Tibial artery (tissue), 4 donors: ENCODE measurements around the gene TGM3.

Experiments
- DNase-seq, 2 donors: peaks; one replicate each; pipeline ENCODE4 v3.0.0-alpha.2; 2019
- H3K27ac ChIP-seq, 2 donors: fragments of 200-600 bp; sonication (generic) in 1 of 2; 1 replicate in 1 of 2; 2 replicates in 1 of 2; pipeline ENCODE4 v1.5.1; 2018 to 2019; ENCODE audit warnings: mild to moderate bottlenecking in 1 of 2
- H3K27me3 ChIP-seq, 2 donors: fragments of 200-600 bp; sonication (generic) in 1 of 2; one replicate each; pipeline versions ENCODE4 v1.5.1 to v1.6.0; 2016 to 2019
- H3K36me3 ChIP-seq, 3 donors: fragments of 200-600 bp; sonication (generic) in 2 of 3; one replicate each; pipeline ENCODE4 v1.5.1; 2016 to 2019; ENCODE audit warnings: mild to moderate bottlenecking in 2 of 3
- H3K4me1 ChIP-seq, 4 donors: fragments of 200-600 bp; sonication (generic) in 2 of 4; 1 replicate in 3 of 4; 2 replicates in 1 of 4; pipeline ENCODE4 v1.5.1; 2016 to 2019
- H3K4me3 ChIP-seq, 2 donors: fragments of 200-600 bp; sonication (generic) in 1 of 2; 1 replicate in 1 of 2; 2 replicates in 1 of 2; pipeline ENCODE4 v1.5.1; 2018 to 2019; ENCODE audit warnings: mild to moderate bottlenecking in 2 of 2
- H3K9me3 ChIP-seq, 3 donors: fragments of 200-600 bp; sonication (generic) in 1 of 3; one replicate each; pipeline ENCODE4 v1.5.1; 2016 to 2019
- CTCF ChIP-seq, 2 experiments: fragments of 200-600 bp in 1 of 2; fragments of 450-650 bp in 1 of 2; IDR thresholded peaks; one replicate each; pipeline ENCODE4 v1.5.1; 2017 to 2019; ENCODE audit warnings: antibody characterized with exemption in 2 of 2, mild to moderate bottlenecking in 1 of 2, moderate library complexity in 1 of 2
- intact Hi-C: fragments of 100-400 bp; cut with DNase I; formaldehyde crosslinking; loops from one replicate; pipeline ENCODE4 v1.15.0; 2023; ENCODE audit warnings: low total_unique reads

The TGM3 gene

GRCh38 chr20:2316847-2317495 is 21.2 kb downstream of the TGM3 start:
- TF ChIP-seq CTCF (IDR thresholded peaks at IDR 0.05) = no peak
- Histone ChIP-seq H3K27me3 (no peaks in the 10 kb centered on the region), H3K9me3 (no peaks in the 10 kb centered on the region), H3K36me3 (no peaks in the 10 kb centered on the region), H3K4me3 (no peak overlapping the region), H3K4me1 (no peaks in the 10 kb centered on the region), H3K27ac (no peak overlapping the region)
- intact Hi-C loops = no loop called here
- peak in 1 of 2 donors; percentile 17 for DNase-seq

GRCh38 chr20:2320813-2321658 is 25.2 kb downstream of the TGM3 start:
- H3K4me1 ChIP-seq = no peaks in the 10 kb centered on the region
- no peaks in the 10 kb centered on the region for H3K27me3 ChIP-seq
- H3K9me3 ChIP-seq = no peaks in the 10 kb centered on the region
- peak in 1 of 2 donors; percentile 38 for DNase-seq
- H3K27ac ChIP-seq = no peak overlapping the region
- no peak for TF ChIP-seq CTCF (IDR thresholded peaks at IDR 0.05)
- no peak overlapping the region for H3K4me3 ChIP-seq
- H3K36me3 ChIP-seq = no peaks in the 10 kb centered on the region
- intact Hi-C loops = no loop called here

GRCh38 chr20:2323051-2323450 is 27.2 kb downstream of the TGM3 start:
- Histone ChIP-seq H3K9me3 (no peaks in the 10 kb centered on the region), H3K27me3 (no peaks in the 10 kb centered on the region), H3K27ac (no peak overlapping the region), H3K4me3 (no peak overlapping the region), H3K36me3 (no peaks in the 10 kb centered on the region), H3K4me1 (no peaks in the 10 kb centered on the region)
- intact Hi-C loops = no loop called here
- no peak for DNase-seq
- no peak for TF ChIP-seq CTCF (IDR thresholded peaks at IDR 0.05)

GRCh38 chr20:2326046-2326445 is 30.2 kb downstream of the TGM3 start:
- intact Hi-C loops = no loop called here
- H3K36me3 ChIP-seq = no peaks in the 10 kb centered on the region
- H3K4me1 ChIP-seq = no peaks in the 10 kb centered on the region
- peak in 1 of 2 donors; percentile 40 for DNase-seq
- H3K27me3 ChIP-seq = peaks cover 0 to 3% of the 10 kb centered on the region in 2 donors
- H3K9me3 ChIP-seq = no peaks in the 10 kb centered on the region
- no peak overlapping the region for H3K27ac ChIP-seq
- no peak overlapping the region for H3K4me3 ChIP-seq
- TF ChIP-seq CTCF (IDR thresholded peaks at IDR 0.05) = no peak

GRCh38 chr20:2327620-2328555 is 32.1 kb downstream of the TGM3 start:
- Histone ChIP-seq H3K9me3 (no peaks in the 10 kb centered on the region), H3K4me3 (no peak overlapping the region), H3K4me1 (no peaks in the 10 kb centered on the region), H3K27ac (no peak overlapping the region), H3K27me3 (peaks cover 0 to 3% of the 10 kb centered on the region in 2 donors), H3K36me3 (no peaks in the 10 kb centered on the region)
- peak in 1 of 2 donors; percentile 64 for DNase-seq
- no peak for TF ChIP-seq CTCF (IDR thresholded peaks at IDR 0.05)
- intact Hi-C loops = no loop called here
